ENCODE data around the gene POTEI.
"Not testable (repeated sequence)": the region's sequence is repeated elsewhere in the genome, so short reads cannot be mapped to it uniquely, and the experiment has no call there.

Gene POTEI

GRCh38 chr2:130509228-130509627 lies at the start of gene POTEI:
Gene POTEI (minus strand): TSS chr2:130509328. CDS start chr2:130509235, 93 bp downstream.
- DNase-seq (ENCODE audit: low read depth) = not testable (repeated sequence)

- not testable (repeated sequence) for DNase-seq (ENCODE audit: low read depth)
These were observed 47.3 kb upstream of the POTEI start for GRCh38 chr2:130556441-130556840.

- DNase-seq (ENCODE audit: low read depth) = not testable (repeated sequence)
These were observed 45.0 kb upstream of the POTEI start for GRCh38 chr2:130554178-130554577.

- DNase-seq (ENCODE audit: low read depth) = not testable (repeated sequence)
These were observed 40.3 kb upstream of the POTEI start for GRCh38 chr2:130549475-130549874.

- DNase-seq (ENCODE audit: low read depth) = not testable (repeated sequence)
These were observed 39.3 kb upstream of the POTEI start for GRCh38 chr2:130548418-130548817.

GRCh38 chr2:130544978-130545377 lies 35.9 kb upstream of the POTEI start:
- DNase-seq (ENCODE audit: low read depth) = not testable (repeated sequence)

GRCh38 chr2:130543785-130544528 lies 34.8 kb upstream of the POTEI start:
- DNase-seq (ENCODE audit: low read depth) = not testable (repeated sequence)

GRCh38 chr2:130542789-130543188 lies 33.7 kb upstream of the POTEI start:
- DNase-seq (ENCODE audit: low read depth) = not testable (repeated sequence)

- not testable (repeated sequence) for DNase-seq (ENCODE audit: low read depth)
These were observed 29.1 kb upstream of the POTEI start for GRCh38 chr2:130538271-130538670.

- not testable (repeated sequence) for DNase-seq (ENCODE audit: low read depth)
These were observed 27.5 kb upstream of the POTEI start for GRCh38 chr2:130536654-130537053.

GRCh38 chr2:130531672-130532071 lies 22.5 kb upstream of the POTEI start:
- DNase-seq (ENCODE audit: low read depth) = not testable (repeated sequence)

- DNase-seq (ENCODE audit: low read depth) = not testable (repeated sequence)
These were observed 22.1 kb upstream of the POTEI start for GRCh38 chr2:130531225-130531624.

- DNase-seq (ENCODE audit: low read depth) = not testable (repeated sequence)
These were observed 21.1 kb upstream of the POTEI start for GRCh38 chr2:130530212-130530611.

GRCh38 chr2:130529545-130529944 lies 20.4 kb upstream of the POTEI start:
- not testable (repeated sequence) for DNase-seq (ENCODE audit: low read depth)

- DNase-seq (ENCODE audit: low read depth) = not testable (repeated sequence)
These were observed 18.3 kb upstream of the POTEI start for GRCh38 chr2:130527365-130527967.

- DNase-seq (ENCODE audit: low read depth) = not testable (repeated sequence)
These were observed 13.3 kb upstream of the POTEI start for GRCh38 chr2:130522390-130522789.

GRCh38 chr2:130520992-130521391 lies 11.9 kb upstream of the POTEI start, which contains the start of gene CFC1B:
Gene CFC1B (plus strand): TSS chr2:130521222. CDS start chr2:130521485, 263 bp downstream.
- not testable (repeated sequence) for DNase-seq (ENCODE audit: low read depth)

GRCh38 chr2:130518516-130519106 lies 9.5 kb upstream of the POTEI start:
- not testable (repeated sequence) for DNase-seq (ENCODE audit: low read depth)

GRCh38 chr2:130511747-130512451 lies 2.8 kb upstream of the POTEI start:
- DNase-seq (ENCODE audit: low read depth) = not testable (repeated sequence)

GRCh38 chr2:130510807-130511746 lies 1.9 kb upstream of the POTEI start:
- DNase-seq (ENCODE audit: low read depth) = not testable (repeated sequence)

- not testable (repeated sequence) for DNase-seq (ENCODE audit: low read depth)
These were observed 18.1 kb downstream of the POTEI start for GRCh38 chr2:130491073-130491472.
